ENCODE results near the gene CLTC. TPM values are rescaled to one million over a fixed set of nuclear protein-coding genes. Genes with fewer than 3 reads are reported as not detected.

The CLTC gene
- total and polyA plus RNA-seq, 2 of the 8 experiments (the other 6 are each of a cell fraction or from before 2014, with no cell fraction given): 175 to 283 TPM

- TF ChIP-seq CBX8 (IDR thresholded peaks at IDR 0.05; ENCODE audit: borderline replicate concordance, low read depth, low read length) (no peak), SP4 (IDR thresholded peaks at IDR 0.05; ENCODE audit: low read length) (no peak), KDM4A (IDR thresholded peaks at IDR 0.05; ENCODE audit: low read depth, low read length, severe bottlenecking) (no peak), EZH2 (IDR thresholded peaks at IDR 0.05; ENCODE audit: low read depth, low read length, severe bottlenecking) (no peak), ZNF274 (IDR thresholded peaks at IDR 0.05; ENCODE audit: borderline replicate concordance, extremely low read depth, low read length) (no peak)
Observed at GRCh38 chr17:59669944-59670343, 50.2 kb downstream of the CLTC start (continued).

Measured in H1 (cell line).